GM19467 (cell line): Measurements from ENCODE around the gene CADM3.
A peak's percentile ranks its signal among the peaks of the same experiment; 100 is the strongest.

Experiments
- ATAC-seq: cut with Tn5 transposase; IDR thresholded peaks from one replicate; pipeline ENCODE4 v1.9.1; 2021; ENCODE audit warnings: mild to moderate bottlenecking, moderate library complexity; ENCODE audit not compliant: unreplicated experiment

Gene CADM3

DNA sequence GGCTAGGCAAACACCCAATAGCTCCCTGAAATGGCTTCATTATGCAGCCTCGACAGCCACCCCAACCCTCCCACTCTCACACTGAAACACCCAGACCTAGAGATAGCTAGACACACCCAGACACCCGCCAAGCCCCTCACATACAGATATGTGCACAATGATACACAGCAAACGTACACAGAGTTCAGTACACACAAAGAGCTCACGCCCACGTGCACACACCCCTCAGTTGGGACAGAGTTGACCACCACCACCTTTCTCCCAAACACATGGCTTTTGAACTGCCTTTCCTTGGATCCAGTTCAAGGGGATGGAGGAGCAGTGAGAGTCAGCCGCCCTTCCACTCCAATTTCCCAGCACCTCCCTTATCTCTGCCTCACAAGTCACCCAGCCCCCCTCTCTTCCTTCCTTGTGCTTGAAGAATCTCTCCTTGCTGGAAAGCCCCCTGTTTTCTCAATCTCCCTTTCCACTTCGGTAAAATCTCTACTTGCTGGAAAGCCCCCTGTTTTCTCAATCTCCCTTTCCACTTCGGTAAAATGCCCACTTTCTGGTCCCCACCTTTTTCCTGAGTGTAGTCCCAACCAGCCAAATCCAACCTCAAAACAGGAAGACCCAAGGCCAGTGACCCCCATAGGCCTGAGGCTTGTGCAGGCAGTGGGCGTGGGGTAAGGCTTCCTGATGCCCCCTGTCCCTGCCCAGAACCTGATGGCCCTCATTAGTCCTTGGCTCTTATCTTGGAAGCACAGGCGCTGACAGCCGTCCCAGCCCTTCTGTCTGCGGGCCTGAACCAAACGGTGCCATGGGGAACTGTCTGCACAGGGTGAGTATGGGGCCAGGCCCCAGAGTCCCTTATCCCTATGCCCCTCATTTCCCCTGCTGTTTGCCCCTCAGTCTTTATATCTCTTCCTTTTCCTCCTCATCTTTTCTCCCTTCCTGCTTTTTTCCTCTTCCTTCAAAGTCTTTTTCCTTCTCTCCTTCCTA, 33.0 kb downstream of the CADM3 start, which contains the start of gene ACKR1:
Gene ACKR1, plus strand, starts transcription at position 715 of the 981 bp plus-strand sequence. Its CDS starts 85 bp downstream, at position 800.
- ATAC-seq = no peak

- ATAC-seq = no peak
These were observed 33.8 kb downstream of the CADM3 start for GRCh38 chr1:159205225-159205624.

GRCh38 chr1:159206110-159206509, 34.7 kb downstream of the CADM3 start:
- ATAC-seq = no peak

DNA sequence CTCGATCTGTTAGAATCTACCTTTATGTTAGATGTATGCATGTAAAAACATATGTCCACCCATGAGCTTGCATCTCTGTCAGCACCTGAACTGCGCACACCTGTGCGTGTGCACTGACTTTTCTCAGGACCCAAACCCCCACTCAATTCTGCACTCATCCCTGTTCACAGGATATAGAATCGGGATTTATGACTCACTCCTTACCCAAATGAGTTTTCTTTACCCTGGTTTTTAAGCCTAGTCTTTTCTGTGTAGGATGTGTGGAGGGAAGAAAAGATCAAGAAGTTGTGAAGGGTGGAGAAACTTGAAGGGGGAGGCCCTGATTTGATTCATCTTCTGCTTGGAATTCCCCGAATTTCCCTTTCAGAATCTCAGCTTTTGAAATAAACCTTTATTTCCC, 35.7 kb downstream of the CADM3 start:
- ATAC-seq = no peak

DNA sequence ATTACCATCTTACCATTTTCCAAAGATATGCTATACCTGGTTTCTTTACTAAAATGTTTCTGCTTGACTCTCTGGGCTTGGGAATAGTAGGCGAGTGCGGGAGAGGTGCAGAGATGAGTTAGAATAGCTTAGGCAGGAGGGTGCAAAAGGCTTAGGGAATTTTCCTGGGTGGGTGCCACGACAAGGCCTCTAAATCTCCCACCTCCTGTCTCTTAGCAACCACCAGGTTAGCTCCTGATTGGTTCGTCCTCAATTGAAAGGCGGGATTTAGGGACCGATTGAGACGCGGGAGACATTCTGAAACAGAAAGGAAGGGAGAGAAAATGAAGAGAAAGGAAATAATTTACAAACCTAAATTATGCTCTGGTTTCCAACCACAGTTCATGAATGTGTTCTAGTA, 36.4 kb downstream of the CADM3 start:
- ATAC-seq = no peak

DNA sequence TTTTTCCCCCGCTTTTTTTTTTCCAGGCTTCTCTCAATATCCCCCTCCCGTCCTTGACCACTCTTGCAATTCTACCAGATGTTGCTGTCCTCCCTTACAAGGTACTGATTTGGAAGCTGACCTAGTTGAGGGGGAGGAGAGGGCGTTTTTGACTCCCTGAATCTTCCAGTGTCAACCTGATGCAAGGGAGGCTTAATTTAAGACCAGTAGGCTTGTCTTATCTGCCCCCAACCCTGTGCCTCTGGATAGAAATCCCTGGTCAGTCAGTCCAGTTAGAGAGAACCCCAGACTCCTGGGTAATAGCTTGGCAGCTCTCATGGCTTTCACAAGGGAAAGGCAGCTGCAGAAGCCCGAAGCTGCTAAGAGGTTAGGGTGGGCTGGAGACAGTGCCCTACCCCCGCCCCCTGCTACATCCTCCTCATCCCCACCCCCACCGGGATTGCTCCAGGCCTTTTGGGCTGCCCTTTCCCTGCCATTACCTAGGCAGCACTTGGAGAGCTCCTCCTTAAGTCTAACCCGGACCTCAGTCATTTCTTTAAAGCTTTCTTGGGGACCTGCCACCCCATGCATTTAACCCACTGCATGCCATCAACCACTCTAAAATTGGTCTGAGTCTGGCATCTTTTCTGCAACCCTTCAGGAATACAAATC, 36.9 kb downstream of the CADM3 start:
- no peak for ATAC-seq

- ATAC-seq = no peak
These were observed 37.6 kb downstream of the CADM3 start for GRCh38 chr1:159209061-159209460.

DNA sequence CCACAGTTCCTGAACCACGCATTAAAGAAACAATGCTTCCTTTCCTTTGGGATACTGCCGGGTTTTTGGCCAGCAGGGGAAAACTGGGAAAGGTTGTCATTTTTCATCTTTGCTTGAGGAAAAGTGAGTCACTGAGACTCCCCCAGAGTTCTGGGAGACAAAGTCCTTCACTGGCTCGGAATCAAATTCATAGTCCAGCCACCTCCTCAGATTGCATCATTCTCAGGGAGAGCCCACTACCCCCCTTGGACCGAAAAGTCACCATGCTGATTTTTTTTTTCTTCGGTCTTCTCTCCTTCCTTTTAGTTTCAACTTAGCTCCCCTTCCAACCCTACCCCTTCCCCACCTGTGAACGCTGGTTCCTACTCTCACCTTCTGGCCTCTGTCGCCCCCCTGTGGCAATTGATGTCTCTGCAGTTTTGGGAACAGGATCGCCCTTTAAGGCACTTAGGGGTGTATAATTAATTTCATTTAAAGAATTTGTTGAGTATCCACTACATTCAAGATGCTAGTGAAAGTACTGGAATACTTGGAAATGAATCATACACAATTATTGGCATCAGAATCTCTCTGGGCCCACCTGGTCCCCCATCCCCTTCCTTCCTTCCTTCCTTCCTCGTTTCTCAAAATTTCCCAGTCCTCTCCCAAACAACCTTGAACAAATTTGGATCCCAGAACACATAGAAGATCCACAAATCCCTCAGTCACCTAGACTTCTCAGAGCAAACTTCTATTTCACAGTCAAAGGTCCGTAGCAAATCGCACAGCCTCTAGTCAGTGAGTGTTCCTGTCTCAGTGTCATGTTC, 40.1 kb downstream of the CADM3 start:
- ATAC-seq = no peak

- ATAC-seq = no peak
These were observed 41.2 kb downstream of the CADM3 start for GRCh38 chr1:159212596-159212995.

DNA sequence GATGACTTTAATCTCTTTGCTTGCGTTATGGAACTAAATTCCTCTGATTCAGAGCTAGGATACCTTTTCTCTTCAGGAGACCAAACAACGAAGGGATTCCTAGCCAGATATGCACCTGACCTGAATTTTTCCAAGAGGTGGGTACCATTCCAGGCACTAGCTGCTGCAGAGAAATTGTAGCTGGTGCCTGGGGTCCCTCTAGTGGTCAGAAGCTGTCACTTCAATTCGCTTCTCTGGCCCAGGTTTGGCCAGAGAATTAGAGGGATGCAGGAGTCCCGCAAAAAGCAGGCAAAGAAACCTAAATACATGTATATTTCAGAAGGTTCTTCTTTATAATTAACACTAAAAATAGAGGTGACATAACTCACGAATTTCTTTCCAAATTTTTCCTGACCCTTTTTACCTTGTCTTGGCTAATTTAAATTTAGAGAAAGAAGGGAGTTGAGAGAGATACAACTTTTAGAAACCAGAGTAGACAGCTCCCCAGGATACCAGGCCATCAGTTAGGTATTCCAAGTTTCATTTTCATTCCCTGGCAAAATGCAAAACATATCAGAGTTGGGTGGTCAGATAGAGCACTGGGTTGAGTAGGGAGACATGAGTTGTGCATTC, 42.8 kb downstream of the CADM3 start:
- no peak for ATAC-seq

DNA sequence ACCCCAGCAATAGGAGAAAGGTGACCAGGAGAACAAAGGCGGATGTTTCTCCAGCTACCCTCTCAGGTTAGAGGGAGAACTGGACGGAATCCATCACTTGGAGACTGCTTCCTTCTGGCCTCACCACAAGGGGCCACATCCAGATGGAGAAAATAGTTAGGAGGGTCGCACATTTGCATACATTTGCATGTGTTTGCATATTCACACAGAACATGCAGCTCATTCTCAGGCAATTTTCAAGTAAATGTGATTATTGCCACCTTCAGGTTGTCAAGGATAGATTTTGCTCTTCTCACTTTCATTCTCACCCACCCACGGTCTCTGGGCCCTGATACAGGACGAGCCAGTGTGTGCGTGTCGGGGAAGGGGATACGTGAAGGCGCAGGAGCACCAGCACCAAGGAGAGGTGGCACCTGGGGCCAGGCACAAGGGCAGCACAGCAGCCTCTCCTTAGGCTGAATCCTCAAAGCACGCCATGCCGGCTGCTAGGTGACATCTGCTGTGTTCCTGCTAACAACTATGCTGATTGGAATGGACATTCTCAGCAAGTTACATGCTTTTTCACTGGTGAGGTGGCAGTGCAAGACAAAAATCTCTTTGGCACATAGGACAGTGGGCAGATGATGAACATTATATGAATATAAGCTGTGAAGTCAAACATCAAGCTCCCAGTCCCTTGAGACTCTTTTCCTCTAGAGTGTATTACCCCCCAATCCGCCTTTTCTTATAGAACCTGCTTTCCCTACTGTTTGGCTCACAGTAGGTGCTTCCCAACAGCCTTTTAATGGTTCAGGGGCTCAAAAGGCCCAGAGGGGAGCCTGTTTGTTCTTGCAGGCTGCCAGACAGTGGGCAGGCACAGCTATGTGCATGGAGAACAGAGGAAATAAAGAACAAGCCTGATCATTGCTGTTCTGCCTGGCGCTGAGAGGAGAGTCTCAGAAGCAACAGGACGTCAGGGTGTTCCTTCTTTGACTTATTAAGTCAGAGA, 47.5 kb downstream of the CADM3 start:
- no peak for ATAC-seq

DNA sequence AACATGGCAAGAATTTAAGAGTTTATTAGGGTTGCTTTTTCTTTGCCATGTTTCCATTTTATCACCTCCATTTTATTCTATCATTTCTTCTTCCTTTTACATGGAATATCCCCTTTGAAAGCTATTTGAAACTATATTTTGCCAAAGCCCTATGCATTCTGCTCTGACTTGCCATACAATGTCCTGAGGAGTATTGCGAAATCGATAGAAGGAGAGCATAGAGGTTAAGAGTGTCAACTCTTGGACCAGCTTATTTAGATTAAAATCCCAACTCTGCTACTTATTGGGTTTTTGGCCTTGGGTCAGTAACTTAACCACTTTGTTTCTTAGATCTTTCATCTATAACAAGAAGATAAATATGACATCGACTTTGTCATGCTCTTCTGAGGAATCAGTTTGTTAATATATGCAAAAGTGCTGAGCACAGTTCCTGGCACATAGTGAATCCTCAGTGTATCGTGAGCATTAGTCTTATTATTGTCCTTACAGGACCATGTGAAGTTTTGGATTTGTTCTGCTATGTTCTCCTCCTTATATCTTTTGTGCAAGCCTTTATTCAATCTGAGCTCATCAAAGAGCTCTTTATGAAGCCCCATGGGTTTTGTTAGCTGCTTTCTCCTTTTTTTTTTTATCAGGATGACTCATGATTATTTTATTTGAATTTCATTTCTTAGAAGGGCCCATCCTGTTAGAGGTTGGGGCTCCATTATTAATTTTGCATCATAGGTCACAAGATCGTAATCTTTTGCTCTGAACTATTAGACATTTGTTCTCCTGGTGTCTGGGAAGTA, 50.9 kb downstream of the CADM3 start:
- ATAC-seq = no peak

DNA sequence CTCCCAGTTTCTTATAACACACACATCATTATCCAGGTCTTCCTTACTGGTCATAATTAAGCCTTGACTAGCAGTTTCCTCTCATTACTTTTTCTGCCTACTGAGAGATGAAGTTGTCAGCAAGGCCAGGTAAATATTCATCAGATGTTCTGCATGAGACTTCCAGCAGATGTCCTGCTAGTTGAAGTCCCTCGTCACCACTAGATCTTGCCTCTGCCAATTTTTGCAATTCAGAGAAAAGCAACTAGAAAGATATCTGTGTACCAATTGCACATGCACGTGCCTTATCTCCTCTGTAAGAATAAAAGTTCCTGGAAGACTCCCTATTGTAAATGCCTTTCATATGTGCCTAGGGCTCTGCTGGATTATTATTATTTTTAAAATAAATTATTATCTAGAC, 51.6 kb downstream of the CADM3 start:
- ATAC-seq = no peak

GRCh38 chr1:159228554-159228953, 57.1 kb downstream of the CADM3 start:
- no peak for ATAC-seq

GRCh38 chr1:159229260-159229885, 58.0 kb downstream of the CADM3 start:
- ATAC-seq = no peak

- ATAC-seq = no peak
These were observed 58.5 kb downstream of the CADM3 start for GRCh38 chr1:159229896-159230295.

DNA sequence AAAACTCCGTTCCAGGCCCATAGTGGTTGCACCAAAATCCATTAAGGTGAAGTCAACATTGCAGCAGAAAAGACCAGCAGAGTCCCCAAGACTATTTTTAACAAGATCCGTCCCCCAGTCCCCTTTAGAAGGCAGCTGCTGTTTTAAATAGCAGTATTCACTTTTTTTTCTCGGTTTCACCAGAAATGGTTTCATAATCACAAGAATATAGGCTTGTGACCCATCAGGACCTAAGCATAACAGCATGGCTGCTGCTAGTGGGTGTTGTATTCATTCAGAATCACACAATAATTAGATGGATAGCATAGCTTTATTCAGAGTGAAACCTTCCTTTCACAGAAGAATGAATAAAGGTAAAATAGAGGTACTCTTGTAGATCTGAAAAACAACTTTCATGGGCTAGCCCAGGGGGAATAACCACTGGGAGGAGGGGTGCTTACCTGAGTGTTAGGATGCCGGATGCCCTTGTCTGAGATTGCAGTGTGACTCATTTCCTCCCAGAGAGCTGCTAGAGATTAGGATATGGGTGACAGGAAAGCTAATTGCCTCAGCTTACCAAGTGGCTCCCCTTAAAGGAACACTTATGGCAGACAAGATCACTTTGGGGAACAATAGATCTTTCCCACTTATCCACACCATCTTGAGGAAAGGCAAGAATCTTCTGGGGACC, 68.3 kb downstream of the CADM3 start:
- ATAC-seq = peak; percentile 78

- ATAC-seq = no peak
These were observed 75.9 kb downstream of the CADM3 start for GRCh38 chr1:159247266-159247665.
